Endothelial cell of umbilical vein (primary cell): Measurements from ENCODE around the gene PCGF3.

Source experiments
- EZH2 ChIP-seq: IDR thresholded peaks from 2 replicates; pipeline ENCODE4 v1.6.1; 2012; ENCODE audit warnings: borderline replicate concordance, low read depth, mild to moderate bottlenecking, moderate library complexity, low read length, inconsistent platforms; ENCODE audit not compliant: severe bottlenecking
- GATA2 ChIP-seq: IDR thresholded peaks from 2 replicates; pipeline ENCODE4 v1.7.0; 2011; ENCODE audit warnings: low read depth, mild to moderate bottlenecking, moderate library complexity, mixed read lengths, low read length; ENCODE audit not compliant: insufficient read length, insufficient read depth
- JUN ChIP-seq: IDR thresholded peaks from 2 replicates; pipeline ENCODE4 v1.6.1; 2011; ENCODE audit warnings: borderline replicate concordance, low read depth; ENCODE audit not compliant: insufficient read length, insufficient read depth
- MYC ChIP-seq: IDR thresholded peaks from one replicate; pipeline ENCODE4 v1.6.1; 2011; ENCODE audit warnings: mild to moderate bottlenecking, low read depth, low read length
- POLR2A ChIP-seq: IDR thresholded peaks from 2 replicates; pipeline ENCODE4 v1.6.1; 2012; ENCODE audit warnings: low read depth, mild to moderate bottlenecking, control low read depth, low read length
- POLR2AphosphoS5 ChIP-seq: IDR thresholded peaks from 2 replicates; pipeline ENCODE4 v1.6.1; 2012; ENCODE audit warnings: low read depth, mild to moderate bottlenecking, control low read depth, low read length, moderate library complexity; ENCODE audit not compliant: insufficient read depth
- TF ChIP-seq, protein P1 (sequence below), 2 donors: IDR thresholded peaks; 1 replicate in 1 of 2; 2 replicates in 1 of 2; pipeline ENCODE4 v1.5.1; 2011; ENCODE audit warnings: low read length in 2 of 2, mild to moderate bottlenecking in 2 of 2, moderate library complexity in 2 of 2, control low read depth in 1 of 2, inconsistent platforms in 1 of 2, low read depth in 1 of 2; ENCODE audit not compliant: insufficient read depth in 1 of 2; ENCODE audit errors: extremely low read depth in 1 of 2

DNA sequence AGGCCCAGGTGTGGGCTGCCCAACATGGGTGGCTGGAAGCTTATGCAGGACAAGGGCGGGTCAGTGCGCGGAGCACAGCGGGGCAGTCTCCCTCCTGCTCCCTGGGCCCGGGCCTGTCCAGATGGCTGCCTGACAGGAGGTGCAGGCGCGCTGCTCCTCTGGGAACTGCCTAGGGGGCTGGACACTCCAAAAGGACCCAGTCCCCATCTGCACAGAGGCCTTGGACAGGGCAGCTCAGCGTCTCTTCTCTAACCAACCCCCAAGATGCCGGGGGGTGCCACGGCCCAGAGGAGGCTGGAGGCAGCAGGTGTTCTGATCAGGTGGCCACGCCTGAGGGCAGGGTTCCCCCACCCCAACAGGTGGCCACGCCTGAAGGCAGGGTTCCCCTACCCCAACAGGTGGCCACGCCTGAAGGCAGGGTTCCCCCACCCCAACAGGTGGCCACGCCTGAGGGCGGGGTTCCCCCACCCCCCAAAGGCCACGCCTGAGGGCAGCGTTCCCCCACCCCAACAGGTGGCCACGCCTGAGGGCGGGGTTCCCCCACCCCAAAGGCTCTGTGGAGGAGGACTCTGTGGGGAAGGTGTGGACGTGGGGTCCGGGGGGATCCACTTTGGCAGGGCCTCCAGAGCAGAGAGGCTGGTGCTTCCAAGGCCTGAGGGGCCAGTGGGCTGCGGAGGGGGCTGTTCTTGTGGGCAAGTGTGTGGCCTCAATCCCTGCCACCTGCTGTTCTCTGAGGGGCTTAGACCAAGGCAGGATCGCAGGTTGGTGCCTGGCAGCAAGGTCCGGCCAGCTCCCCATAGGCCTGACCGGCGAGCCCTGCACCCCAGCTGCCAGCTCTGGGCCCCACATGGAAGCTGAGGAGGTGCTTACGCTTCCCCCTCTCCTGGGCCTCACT, 84.2 kb downstream of the PCGF3 start:
- TF ChIP-seq POLR2A, result no peak
- TF ChIP-seq, protein P1, sequence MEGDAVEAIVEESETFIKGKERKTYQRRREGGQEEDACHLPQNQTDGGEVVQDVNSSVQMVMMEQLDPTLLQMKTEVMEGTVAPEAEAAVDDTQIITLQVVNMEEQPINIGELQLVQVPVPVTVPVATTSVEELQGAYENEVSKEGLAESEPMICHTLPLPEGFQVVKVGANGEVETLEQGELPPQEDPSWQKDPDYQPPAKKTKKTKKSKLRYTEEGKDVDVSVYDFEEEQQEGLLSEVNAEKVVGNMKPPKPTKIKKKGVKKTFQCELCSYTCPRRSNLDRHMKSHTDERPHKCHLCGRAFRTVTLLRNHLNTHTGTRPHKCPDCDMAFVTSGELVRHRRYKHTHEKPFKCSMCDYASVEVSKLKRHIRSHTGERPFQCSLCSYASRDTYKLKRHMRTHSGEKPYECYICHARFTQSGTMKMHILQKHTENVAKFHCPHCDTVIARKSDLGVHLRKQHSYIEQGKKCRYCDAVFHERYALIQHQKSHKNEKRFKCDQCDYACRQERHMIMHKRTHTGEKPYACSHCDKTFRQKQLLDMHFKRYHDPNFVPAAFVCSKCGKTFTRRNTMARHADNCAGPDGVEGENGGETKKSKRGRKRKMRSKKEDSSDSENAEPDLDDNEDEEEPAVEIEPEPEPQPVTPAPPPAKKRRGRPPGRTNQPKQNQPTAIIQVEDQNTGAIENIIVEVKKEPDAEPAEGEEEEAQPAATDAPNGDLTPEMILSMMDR (IDR thresholded peaks at IDR 0.05; ENCODE audit: extremely low read depth in 1 of 2, insufficient read depth in 1 of 2, low read depth in 1 of 2, low read length in 2 of 2), result no peak
- no peak for TF ChIP-seq JUN
- no peak for TF ChIP-seq GATA2
- TF ChIP-seq EZH2, result no peak
- no peak for TF ChIP-seq POLR2AphosphoS5
- no peak for TF ChIP-seq MYC
